Endothelial cell of umbilical vein (primary cell): ENCODE data around the gene RASD1. TPM values are rescaled to one million over a fixed set of nuclear protein-coding genes. Genes with fewer than 3 reads are reported as not detected.

ENCODE experiments used
- BruUV-seq: library from RNA; stranded (reverse); fragments of 400-500 nt; replicated peaks from 2 replicates; lab custom pipeline; 2021; lab: Mats Ljungman, UMichigan
- CTCF ChIA-PET: fragments of 300-600, 350-600 bp; sonication (Branson Sonifier 250); formaldehyde crosslinking; loops from one replicate; lab custom pipeline; 2021; ENCODE audit warnings: antibody characterized with exemption, inconsistent platforms; lab: Charles Lee
- POLR2A ChIA-PET: fragments of 300-600, 350-600 bp; sonication (Branson Sonifier 250); formaldehyde crosslinking; loops from one replicate; lab custom pipeline; 2021; ENCODE audit warnings: antibody characterized with exemption, inconsistent platforms; lab: Charles Lee
- DNase-seq: peaks from one replicate; pipeline ENCODE4 v3.0.0-alpha.2; 2011; ENCODE audit warnings: low read depth, low spot score
- FAIRE-seq: peaks from 2 replicates; lab custom pipeline; 2011; peaks lifted over from hg19 to GRCh38; lab: Jason Lieb, UNC
- H2AFZ ChIP-seq: 2 replicates; pipeline ENCODE4 v1.6.0; 2012; ENCODE audit warnings: low read depth, low read length, control low read depth, inconsistent platforms
- H3K27ac ChIP-seq: 2 replicates; pipeline ENCODE4 v1.5.1; 2011; ENCODE audit warnings: low read depth, mild to moderate bottlenecking, control low read depth, low read length, moderate library complexity; ENCODE audit not compliant: insufficient read depth
- H3K27me3 ChIP-seq, 2 experiments: 2 replicates each; pipeline versions ENCODE4 v1.6.0 to v1.6.1; 2011; ENCODE audit warnings: low read length in 2 of 2, mixed read lengths in 1 of 2; ENCODE audit not compliant: control insufficient read depth in 2 of 2, insufficient read depth in 2 of 2
- H3K36me3 ChIP-seq, 2 experiments: 2 replicates in 1 of 2; 3 replicates in 1 of 2; pipeline ENCODE4 v1.5.1; 2011; ENCODE audit warnings: low read length in 2 of 2, mild to moderate bottlenecking in 1 of 2, moderate library complexity in 1 of 2; ENCODE audit not compliant: control insufficient read depth in 2 of 2, insufficient read depth in 2 of 2; ENCODE audit errors: extremely low read depth in 1 of 2
- H3K4me1 ChIP-seq: 3 replicates; pipeline ENCODE4 v1.5.1; 2011; ENCODE audit warnings: mild to moderate bottlenecking, low read length; ENCODE audit not compliant: control insufficient read depth, insufficient read depth; ENCODE audit errors: extremely low read depth
- H3K4me2 ChIP-seq: 2 replicates; pipeline ENCODE4 v1.6.1; 2011; ENCODE audit warnings: low read length, control low read depth, mixed read lengths; ENCODE audit not compliant: insufficient read depth
- H3K4me3 ChIP-seq, 3 experiments: fragments of 200-600 bp in 1 of 3; sonication (generic), shearing (Covaris generic) in 1 of 3; replicated peaks in 1 of 3; 2 replicates each; pipeline ENCODE4 v1.5.1; 2011 to 2016; ENCODE audit warnings: control low read depth in 3 of 3, low read length in 3 of 3, mild to moderate bottlenecking in 2 of 3, inconsistent platforms in 1 of 3, low read depth in 1 of 3, moderate library complexity in 1 of 3; ENCODE audit not compliant: insufficient read depth in 1 of 3
- H3K79me2 ChIP-seq: 2 replicates; pipeline ENCODE4 v1.6.0; 2012; ENCODE audit warnings: low read length, inconsistent platforms; ENCODE audit not compliant: control insufficient read depth, insufficient read depth
- H3K9ac ChIP-seq: replicated peaks from 2 replicates; pipeline ENCODE3; 2011; ENCODE audit warnings: low read length, control low read depth; ENCODE audit not compliant: insufficient read depth; ENCODE audit errors: extremely low read depth
- H3K9me1 ChIP-seq: replicated peaks from 3 replicates; pipeline ENCODE4 v1.6.0; 2011; ENCODE audit warnings: mild to moderate bottlenecking, low read length; ENCODE audit not compliant: control insufficient read depth, insufficient read depth; ENCODE audit errors: extremely low read depth
- H3K9me3 ChIP-seq: replicated peaks from 2 replicates; pipeline ENCODE4 v1.5.1; 2012; ENCODE audit warnings: low read length, inconsistent platforms; ENCODE audit not compliant: control insufficient read depth, insufficient read depth
- H4K20me1 ChIP-seq: replicated peaks from 2 replicates; pipeline ENCODE3; 2011; ENCODE audit warnings: mild to moderate bottlenecking, low read length; ENCODE audit not compliant: control insufficient read depth, insufficient read depth; ENCODE audit errors: extremely low read depth
- EZH2 ChIP-seq: IDR thresholded peaks from 2 replicates; pipeline ENCODE4 v1.6.1; 2012; ENCODE audit warnings: borderline replicate concordance, low read depth, mild to moderate bottlenecking, moderate library complexity, low read length, inconsistent platforms; ENCODE audit not compliant: severe bottlenecking
- FOS ChIP-seq: IDR thresholded peaks from 2 replicates; pipeline ENCODE4 v1.6.1; 2011; ENCODE audit warnings: mild to moderate bottlenecking, low read length, moderate library complexity, borderline replicate concordance; ENCODE audit not compliant: insufficient read depth
- GATA2 ChIP-seq: IDR thresholded peaks from 2 replicates; pipeline ENCODE4 v1.7.0; 2011; ENCODE audit warnings: low read depth, mild to moderate bottlenecking, moderate library complexity, mixed read lengths, low read length; ENCODE audit not compliant: insufficient read length, insufficient read depth
- JUN ChIP-seq: IDR thresholded peaks from 2 replicates; pipeline ENCODE4 v1.6.1; 2011; ENCODE audit warnings: borderline replicate concordance, low read depth; ENCODE audit not compliant: insufficient read length, insufficient read depth
- MAX ChIP-seq: IDR thresholded peaks from 2 replicates; pipeline ENCODE4 v1.6.1; 2011; ENCODE audit not compliant: insufficient read depth, insufficient read length
- MYC ChIP-seq: IDR thresholded peaks from one replicate; pipeline ENCODE4 v1.6.1; 2011; ENCODE audit warnings: mild to moderate bottlenecking, low read depth, low read length
- POLR2A ChIP-seq: IDR thresholded peaks from 2 replicates; pipeline ENCODE4 v1.6.1; 2012; ENCODE audit warnings: low read depth, mild to moderate bottlenecking, control low read depth, low read length
- POLR2AphosphoS5 ChIP-seq: IDR thresholded peaks from 2 replicates; pipeline ENCODE4 v1.6.1; 2012; ENCODE audit warnings: low read depth, mild to moderate bottlenecking, control low read depth, low read length, moderate library complexity; ENCODE audit not compliant: insufficient read depth
- dilution Hi-C: fragments of 300-500 bp; cut with MboI; formaldehyde crosslinking; loops from one replicate; pipeline ENCODE4 v1.15.0; 2019; ENCODE audit warnings: low sequenced_read_pairs; ENCODE audit not compliant: extremely low pct_ligation_motif_present
- intact Hi-C: fragments of 100-400 bp; cut with micrococcal nuclease; formaldehyde crosslinking; loops from one replicate; pipeline ENCODE4 v1.10.0; 2022
- polyA plus RNA-seq, 4 experiments: library from polyadenylated mRNA; depleted of rRNA in 3 of 4; stranded (reverse) in 3 of 4; unstranded in 1 of 4; fragments of >200 nt; gene quantifications; 2 replicates each; pipeline versions ENCODE4 v1.2.1 to v1.2.3, GENCODE V29; 2011 to 2012; ENCODE audit warnings: missing spikeins in 1 of 4
- total RNA-seq: library from RNA; stranded (reverse); gene quantifications from 2 replicates; pipeline ENCODE4 v1.2.3, GENCODE V29; 2021
- TF ChIP-seq, protein P1 (sequence below), 2 donors: IDR thresholded peaks; 1 replicate in 1 of 2; 2 replicates in 1 of 2; pipeline ENCODE4 v1.5.1; 2011; ENCODE audit warnings: low read length in 2 of 2, mild to moderate bottlenecking in 2 of 2, moderate library complexity in 2 of 2, control low read depth in 1 of 2, inconsistent platforms in 1 of 2, low read depth in 1 of 2; ENCODE audit not compliant: insufficient read depth in 1 of 2; ENCODE audit errors: extremely low read depth in 1 of 2

The RASD1 gene
- total and polyA plus RNA-seq, 2 donors (not counting 3 experiments of a cell fraction or from before 2014, with no cell fraction given), result 4.2 to 15.7 TPM

DNA sequence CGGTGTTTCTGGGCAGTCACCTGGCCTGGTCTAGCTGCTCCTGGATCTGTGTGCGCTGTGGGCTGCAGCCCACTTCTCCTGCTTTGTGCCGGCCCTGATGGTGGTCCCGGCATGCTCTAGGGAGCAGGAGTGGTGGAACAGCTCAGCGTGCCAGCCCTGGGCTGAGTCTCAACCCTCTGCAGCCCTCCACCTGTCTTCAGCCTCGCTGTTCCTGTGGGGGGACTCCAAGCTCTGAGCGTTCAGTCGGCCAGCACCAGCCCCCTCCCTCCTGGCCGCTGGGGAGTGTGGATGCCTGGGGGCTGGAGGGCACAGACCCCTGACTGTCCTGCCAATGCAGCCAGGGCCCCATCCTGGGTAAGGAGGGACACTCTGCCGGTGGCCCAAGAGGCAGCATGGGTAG lies 23.7 kb upstream of the RASD1 start:
- BruUV-seq, result no TSS peak
- Histone ChIP-seq H3K4me3 (no peak overlapping the region), H3K9ac (no peak overlapping the region), H3K79me2 (no peaks in the 10 kb centered on the region), H3K9me3 (no peaks in the 10 kb centered on the region), H2AFZ (no peak overlapping the region), H3K4me1 (no peaks in the 10 kb centered on the region), H3K9me1 (no peaks in the 10 kb centered on the region), H3K4me2 (no peak overlapping the region), H3K27ac (no peak overlapping the region), H3K27me3 (no peaks in the 10 kb centered on the region), H4K20me1 (no peaks in the 10 kb centered on the region), H3K36me3 (no peaks in the 10 kb centered on the region)
- intact Hi-C loops, result no loop called here
- ChIA-PET CTCF (no interaction called here), POLR2A (no interaction called here)
- FAIRE-seq (no peak), DNase-seq (no peak)
- TF ChIP-seq, protein P1, sequence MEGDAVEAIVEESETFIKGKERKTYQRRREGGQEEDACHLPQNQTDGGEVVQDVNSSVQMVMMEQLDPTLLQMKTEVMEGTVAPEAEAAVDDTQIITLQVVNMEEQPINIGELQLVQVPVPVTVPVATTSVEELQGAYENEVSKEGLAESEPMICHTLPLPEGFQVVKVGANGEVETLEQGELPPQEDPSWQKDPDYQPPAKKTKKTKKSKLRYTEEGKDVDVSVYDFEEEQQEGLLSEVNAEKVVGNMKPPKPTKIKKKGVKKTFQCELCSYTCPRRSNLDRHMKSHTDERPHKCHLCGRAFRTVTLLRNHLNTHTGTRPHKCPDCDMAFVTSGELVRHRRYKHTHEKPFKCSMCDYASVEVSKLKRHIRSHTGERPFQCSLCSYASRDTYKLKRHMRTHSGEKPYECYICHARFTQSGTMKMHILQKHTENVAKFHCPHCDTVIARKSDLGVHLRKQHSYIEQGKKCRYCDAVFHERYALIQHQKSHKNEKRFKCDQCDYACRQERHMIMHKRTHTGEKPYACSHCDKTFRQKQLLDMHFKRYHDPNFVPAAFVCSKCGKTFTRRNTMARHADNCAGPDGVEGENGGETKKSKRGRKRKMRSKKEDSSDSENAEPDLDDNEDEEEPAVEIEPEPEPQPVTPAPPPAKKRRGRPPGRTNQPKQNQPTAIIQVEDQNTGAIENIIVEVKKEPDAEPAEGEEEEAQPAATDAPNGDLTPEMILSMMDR (IDR thresholded peaks at IDR 0.05; ENCODE audit: extremely low read depth in 1 of 2, insufficient read depth in 1 of 2, low read depth in 1 of 2, low read length in 2 of 2), result no peak
- TF ChIP-seq JUN, result no peak
- TF ChIP-seq MAX, result no peak
- TF ChIP-seq POLR2AphosphoS5, result no peak
- no peak for TF ChIP-seq GATA2
- no peak for TF ChIP-seq FOS
- TF ChIP-seq MYC, result no peak
- TF ChIP-seq POLR2A, result no peak
- TF ChIP-seq EZH2, result no peak
- dilution Hi-C loops, result no loop called here
